Hippocampal formation (tissue), 2 donors: ENCODE results near the gene TTC39C.

Source experiments
- DNase-seq, 2 donors: peaks; one replicate each; lab custom pipeline; 2025; lab: John Stamatoyannopoulos, UW

TTC39C gene

GRCh38 chr18:23992089-23992940, 22.2 kb upstream of the TTC39C start:
- DNase-seq = peak in 1 of 2 donors; percentile 17

DNA sequence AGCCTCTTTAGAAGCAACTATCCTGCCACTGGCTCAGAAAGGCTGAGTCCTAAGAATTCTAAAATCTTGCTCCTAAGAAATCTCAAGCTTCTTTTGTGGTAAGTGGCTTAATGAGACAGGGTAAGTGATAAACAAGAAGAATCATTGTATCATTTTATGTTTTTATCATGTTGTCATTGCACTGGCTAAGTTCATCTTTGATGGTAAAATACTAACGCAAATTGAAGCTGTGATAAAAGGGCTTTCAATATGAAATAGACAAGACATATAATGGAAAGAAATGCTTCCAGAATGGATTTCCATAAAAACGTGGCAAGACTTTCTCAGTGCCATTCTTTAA, 21.6 kb upstream of the TTC39C start:
- DNase-seq = no peak

DNA sequence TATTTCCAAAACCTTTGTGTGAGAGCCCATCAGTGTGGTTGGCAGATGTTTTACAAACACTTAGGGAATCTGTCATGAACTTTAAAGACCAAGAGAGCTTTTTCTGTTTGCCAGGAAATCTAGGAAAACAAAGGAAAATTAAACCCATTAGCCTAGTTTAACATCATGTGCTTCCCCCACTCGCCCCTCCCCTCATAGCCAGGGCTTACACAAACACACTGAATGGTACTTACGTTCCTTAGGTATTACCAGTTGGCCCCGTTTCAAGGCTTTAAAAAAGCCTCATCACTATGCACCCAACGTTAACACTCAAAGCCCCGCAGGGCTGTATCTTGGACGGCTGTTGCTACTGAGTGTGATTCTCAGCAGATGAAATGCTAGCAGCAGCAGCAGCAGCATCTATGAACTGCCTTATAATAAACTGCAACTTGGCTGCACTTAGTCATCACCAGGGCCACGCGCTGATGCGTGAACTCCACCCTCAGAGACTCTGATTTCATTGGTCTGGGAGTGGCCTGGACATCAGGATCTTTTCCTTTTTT, 20.1 kb upstream of the TTC39C start:
- no peak for DNase-seq

GRCh38 chr18:23995180-23995579, 19.4 kb upstream of the TTC39C start:
- no peak for DNase-seq

DNA sequence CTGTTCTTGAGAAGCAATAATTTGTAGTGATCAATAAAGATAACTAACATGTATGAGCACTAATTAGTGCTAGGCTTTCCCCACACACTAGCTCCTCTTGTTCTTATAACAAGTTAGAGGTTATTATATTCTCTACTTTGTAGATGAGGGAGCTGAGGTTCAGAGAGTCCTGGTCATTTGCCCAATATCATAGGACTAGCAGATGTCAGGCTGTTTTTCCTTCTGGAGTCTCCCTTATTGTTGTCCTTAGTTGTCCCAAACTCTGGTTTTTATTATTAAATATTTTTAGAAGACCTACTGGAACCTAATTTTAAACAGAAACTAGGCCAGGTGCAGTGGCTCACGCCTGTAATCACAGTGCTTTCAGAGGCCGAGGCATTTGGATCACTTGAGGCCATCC, 16.5 kb upstream of the TTC39C start:
- DNase-seq = no peak

DNA sequence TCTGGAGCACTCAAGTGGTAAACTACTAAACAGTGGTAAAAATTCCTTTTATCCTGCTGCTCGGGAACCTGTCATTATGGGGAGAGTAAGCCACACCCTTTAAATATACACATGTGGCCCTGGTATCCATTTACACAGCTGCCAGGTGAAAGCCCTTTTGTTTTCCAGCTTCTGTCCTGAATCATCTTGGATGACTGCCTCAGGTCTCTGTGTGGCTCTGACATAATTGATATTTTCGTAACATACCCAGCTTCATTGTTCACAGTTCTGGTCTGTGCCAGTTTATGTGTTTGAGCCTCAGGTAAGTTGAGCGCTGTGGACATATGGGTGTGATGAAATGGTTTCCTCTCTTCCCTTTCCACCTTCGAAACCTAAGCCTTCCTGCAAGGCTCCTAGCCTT, 15.7 kb upstream of the TTC39C start:
- no peak for DNase-seq

- DNase-seq = no peak
Measured at GRCh38 chr18:24000613-24001490, 13.7 kb upstream of the TTC39C start.

GRCh38 chr18:24002479-24002878, 12.1 kb upstream of the TTC39C start:
- DNase-seq = no peak

DNA sequence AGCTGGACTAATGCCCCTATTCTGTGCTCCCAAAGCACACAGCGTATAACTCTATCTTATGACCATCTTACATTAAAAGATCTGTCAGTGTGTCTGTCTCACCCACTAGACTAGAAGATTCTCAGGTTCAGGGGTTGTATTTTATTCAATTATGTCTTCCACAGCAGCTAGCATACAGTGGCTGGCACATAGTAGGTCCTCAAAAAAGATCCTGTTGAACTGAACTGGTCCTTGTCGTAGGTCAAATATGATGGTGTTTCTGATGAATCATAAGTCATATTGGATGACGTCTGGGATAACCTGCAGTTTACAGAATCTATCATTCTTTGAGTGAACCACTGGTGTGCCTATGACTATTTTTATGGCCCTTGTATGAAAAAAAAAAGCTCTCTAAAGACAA, 11.3 kb upstream of the TTC39C start:
- DNase-seq = no peak

GRCh38 chr18:24003903-24004640, 10.5 kb upstream of the TTC39C start:
- DNase-seq = no peak

- DNase-seq = no peak
Measured at GRCh38 chr18:24006712-24007313, 7.7 kb upstream of the TTC39C start.

GRCh38 chr18:24009246-24009645, 5.3 kb upstream of the TTC39C start:
- no peak for DNase-seq

GRCh38 chr18:24009651-24010333, 4.8 kb upstream of the TTC39C start:
- DNase-seq = no peak

DNA sequence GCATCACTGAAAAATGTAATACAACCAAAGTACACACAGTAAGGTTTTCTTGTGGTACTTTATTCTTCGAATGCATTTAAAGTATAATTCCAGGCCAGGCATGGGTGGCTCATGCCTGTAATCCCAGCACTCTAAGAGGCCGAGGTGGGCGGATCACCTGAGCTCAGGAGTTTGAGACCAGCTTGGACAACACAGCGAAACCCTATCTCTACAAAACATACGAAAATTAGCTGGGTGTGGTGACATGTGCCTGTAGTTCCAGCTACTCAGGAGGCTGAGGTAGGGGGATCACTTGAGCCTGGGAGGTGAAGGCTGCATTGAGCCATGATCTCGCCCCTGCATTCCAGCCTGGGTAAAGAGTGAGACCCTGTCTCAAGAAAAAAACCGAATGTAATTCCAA, 3.9 kb upstream of the TTC39C start:
- DNase-seq = no peak

DNA sequence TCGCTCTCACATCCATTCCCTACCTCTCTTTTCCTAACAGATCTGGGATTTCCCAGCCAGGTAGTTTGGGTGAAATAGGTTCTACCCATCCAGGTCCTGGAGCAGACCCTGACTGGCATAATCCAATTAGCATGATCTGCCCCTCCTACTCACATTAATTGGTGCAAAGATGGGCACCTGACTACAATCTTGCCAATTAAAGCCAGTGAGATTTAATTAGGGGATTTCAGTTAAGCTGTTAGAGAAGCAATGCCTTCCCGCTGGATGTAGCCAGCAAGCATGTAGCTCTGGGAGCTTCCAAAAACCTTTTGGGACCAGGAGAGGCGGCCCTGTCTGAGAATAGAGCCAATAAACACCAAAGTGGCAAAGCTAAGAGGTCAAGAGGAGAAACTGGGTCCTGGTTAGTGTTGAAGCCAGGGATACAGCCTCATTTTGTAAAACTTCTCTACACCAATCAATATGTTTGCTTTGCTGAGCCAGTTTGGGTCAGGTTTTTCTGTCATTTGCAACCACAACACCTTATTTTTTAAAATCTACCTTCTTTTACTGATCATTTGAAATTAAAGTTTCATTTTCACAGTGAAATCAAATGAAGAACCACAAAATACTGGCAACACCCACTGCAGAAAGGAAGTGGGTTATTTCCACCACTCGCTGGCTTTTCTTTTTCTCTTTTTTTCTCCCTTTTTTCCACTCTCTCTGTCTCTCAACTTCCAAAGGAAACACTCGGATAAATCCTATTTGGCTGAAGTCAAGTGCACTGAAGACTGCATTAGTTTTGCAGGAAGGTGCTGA, 3.2 kb upstream of the TTC39C start:
- no peak for DNase-seq

GRCh38 chr18:24013051-24013450, 1.5 kb upstream of the TTC39C start:
- no peak for DNase-seq

DNA sequence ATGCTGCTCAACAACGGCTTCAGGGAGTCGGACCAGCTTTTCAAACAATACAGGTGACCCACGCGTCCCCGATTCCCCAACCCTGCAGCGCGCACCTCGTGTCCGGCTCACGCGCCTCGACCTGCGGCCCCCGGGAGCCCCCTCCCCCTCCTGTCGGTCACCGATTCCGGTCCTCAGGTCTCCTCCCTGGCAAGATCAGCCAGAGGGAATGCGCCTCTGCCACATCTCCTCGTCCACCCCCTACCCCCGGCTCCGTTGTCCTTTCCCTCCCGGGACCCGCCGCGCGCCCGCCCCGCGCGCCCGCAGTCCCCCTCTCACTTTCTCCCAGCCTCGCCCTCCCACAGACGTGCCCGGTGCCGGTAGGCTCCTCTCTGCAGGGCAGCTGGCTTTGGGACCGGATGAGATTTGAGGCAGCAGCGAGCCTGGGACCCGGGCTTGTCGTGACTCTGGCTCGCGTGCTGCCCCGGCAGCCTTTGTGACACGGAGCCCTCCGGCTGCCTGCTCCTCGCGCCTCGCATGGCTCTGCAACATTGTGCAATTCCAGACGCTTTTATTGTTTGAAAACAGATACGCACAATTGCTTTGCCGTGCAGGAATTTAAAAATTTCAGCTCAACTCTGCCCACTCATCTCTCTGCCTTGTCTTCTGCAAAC, 558 bp downstream of the TTC39C start:
- DNase-seq = no peak

DNA sequence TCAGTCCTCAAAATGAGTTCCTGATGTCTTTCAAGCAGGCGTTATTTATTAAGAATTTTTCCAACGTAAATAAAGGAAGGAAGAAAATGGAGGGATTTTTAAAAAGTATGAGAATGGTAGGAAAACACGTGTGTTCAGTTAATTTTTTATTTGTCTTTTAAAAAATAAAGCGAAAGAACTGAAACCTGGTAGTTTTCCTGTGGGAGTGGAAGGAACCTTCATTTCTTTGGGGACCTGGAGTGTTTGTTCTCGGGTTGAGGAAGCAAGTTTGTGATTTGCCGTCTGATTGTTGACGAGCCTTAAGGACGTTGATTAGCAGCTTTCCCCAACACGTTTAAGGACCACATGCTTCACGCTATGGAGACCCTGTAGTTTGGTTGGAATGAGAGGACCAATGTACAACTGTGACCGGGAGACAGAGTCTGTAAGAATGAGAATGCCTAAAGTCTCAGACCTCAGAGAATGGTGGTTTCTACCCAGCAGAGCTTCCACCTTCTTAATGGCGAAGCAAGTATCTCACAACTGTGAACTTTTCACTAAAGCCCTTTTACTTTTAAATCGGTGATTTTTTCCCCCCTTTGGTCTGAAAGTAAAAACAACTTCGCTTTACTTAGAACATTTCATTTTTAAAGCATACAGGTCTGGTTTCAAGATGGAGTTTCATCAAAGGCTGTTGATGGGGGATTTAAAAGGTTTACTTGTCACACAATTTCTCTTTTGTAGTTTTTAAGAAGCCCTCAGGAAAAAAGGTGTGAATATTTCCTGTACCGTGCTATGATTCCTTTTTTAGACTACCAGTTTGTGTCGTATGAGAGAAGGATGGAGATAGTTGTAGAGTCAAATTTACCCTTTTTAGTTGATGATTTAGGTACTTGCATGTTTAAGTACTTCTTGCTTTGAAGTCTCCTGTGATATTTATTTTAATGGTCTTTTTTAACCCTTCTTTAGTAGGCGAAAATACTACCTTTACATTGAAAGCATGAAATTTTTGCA, 1.4 kb downstream of the TTC39C start:
- no peak for DNase-seq

GRCh38 chr18:24016643-24017042, 2.1 kb downstream of the TTC39C start:
- no peak for DNase-seq
